Fibroblast of skin of scalp (primary cell): ENCODE data around the gene GNB2.
"Not testable (repeated sequence)": the region's sequence is repeated elsewhere in the genome, so short reads cannot be mapped to it uniquely, and the experiment has no call there.

Experiments
- DNase-seq: peaks from one replicate; pipeline ENCODE4 v3.0.0-alpha.2; 2013

Gene GNB2

DNA sequence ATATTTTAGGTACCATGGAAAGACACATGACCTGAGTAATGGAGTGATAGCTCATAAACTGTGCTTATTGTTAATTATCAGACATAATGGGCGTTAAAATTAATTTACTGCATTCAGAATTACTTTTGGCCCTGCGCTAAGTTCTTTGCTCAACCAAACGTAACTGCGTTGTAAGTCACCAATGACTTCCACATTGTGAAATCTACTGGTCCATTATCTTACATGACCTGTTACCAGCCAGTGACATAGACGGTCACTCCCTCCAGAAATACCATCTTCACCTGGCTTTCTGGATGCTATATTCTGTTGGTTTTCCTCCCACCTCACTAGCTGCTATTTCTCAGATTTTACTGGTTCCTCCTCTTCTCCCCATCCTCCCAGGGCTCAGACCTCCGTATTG is 25.5 kb downstream of the GNB2 start:
- DNase-seq, result no peak

- not testable (repeated sequence) for DNase-seq
Observed at GRCh38 chr7:100701089-100701488, 27.5 kb downstream of the GNB2 start.

DNA sequence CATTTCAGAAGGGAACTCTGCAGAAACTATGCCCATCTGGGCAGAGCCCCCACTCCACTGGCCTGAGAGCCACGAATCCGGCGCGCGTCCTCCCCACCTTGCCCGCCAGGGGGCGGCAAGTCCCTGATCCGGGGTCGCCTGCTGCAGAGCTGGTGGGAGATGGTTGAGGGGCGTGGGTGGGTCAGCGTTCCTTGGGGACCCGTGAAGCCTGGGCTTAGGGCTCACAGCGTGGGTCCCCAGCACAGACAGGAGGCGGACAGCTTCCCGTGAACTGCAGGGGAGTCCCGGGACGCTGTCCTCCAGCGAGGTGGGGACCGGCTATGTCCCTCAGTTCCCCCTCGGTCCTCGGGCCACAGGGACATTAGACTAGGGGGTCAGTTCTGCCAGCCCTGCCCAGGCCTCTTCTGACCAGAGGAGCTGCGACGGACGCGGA is 31.8 kb downstream of the GNB2 start:
- peak; percentile 76 for DNase-seq

GRCh38 chr7:100705753-100706671 is 32.5 kb downstream of the GNB2 start, which contains the start of gene POP7:
TSS of gene POP7 (plus strand) at chr7:100706121. CDS start at chr7:100706831, 710 bp downstream.
- peak; percentile 99 for DNase-seq

- no peak for DNase-seq
Observed at GRCh38 chr7:100706672-100707311, 33.3 kb downstream of the GNB2 start.

GRCh38 chr7:100708395-100708794 is 34.9 kb downstream of the GNB2 start:
- no peak for DNase-seq

GRCh38 chr7:100710452-100710851 is 36.9 kb downstream of the GNB2 start:
- DNase-seq, result no peak

DNA sequence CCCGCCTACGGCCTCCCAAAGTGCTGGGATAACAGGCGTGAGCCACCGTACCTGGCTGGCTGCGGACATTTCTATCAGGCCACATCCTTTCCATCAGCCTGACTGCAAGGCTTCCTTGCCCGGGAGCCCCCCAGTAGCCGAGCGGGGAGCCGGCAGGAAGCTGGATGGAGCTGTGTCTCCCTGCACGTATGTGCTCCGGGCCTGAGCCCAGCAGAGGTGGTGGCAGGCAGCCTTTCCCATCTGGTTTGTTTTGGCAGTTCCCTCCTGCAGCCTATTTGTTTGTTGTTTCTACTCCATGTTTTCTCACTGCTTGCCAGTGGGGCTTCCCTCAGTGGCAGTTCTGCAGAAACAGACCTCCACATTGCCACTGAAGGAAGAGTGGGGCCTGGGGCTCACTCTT is 37.8 kb downstream of the GNB2 start:
- no peak for DNase-seq

DNA sequence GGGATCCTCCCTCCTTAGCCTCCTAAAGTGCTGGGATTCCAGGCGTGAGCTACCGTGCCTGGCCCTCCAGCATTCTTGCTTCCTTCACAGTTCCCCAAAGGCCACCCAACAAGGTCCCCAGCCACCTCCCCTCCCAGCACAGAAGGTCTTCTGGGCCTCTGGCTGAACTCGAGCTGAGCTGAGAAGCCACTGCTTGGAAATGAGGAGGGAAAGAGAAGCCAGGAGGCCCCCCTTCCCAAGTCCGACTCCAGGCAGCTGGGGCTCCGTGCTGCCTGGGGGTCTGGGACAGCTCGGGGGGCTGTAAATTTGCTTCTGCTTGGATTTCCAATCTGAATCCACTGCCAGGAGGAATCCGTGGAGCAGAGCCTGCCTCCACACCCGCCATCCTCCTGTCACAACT is 41.2 kb downstream of the GNB2 start:
- DNase-seq, result no peak

DNA sequence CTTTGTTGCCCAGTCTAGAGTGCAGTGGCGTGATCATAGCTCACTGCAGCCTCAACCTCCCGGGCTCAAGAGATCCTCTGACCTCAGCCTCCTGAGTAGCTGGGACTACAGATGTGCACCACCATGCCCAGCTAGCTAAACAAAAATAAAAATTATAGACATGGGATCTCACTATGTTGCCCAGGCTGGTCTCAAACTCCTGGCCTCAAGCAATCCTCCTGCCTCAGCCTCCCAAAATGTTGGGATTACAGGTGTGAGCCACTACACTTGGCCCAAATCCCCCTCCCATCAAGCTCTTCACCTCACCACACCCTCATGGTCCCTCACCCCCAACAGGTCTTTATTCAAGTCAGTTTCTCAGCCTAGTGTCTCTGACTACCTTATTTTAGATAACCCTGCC is 43.5 kb downstream of the GNB2 start:
- DNase-seq, result not testable (repeated sequence)

DNA sequence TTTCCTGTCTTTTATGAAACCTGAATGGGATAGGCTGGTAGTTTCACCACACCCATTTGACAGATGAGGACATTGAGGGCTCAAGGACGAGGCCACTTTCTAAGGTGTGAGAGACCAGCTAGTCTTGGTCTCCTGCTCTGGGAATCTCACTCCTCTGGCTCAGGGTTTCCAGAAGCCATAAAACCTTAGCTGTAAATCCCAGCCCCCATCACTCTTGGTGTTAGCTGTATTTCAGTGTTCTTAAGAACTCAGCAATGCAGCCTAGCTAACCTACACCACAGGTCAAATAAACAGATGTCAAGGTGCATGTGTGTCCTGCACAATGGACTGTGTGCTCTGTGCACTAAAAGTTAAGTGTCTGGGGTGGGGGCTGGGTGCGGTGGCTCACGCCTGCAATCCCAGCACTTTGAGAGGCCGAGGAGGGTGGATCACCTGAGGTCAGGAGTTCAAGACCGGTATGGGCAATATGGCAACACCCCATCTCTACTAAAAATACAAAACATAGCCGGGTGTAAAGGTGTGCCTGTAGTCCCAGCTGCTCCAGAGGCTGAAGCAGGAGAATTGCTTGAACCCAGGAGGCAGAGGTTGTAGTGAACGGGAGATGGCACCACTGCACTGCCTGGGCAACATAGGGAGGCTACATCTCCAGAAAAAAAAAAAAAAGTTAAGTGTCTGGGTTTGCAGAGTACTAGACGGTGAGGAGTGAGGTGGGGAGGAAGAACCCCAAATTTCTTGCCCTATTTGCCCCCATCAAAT is 46.2 kb downstream of the GNB2 start:
- DNase-seq, result peak; percentile 63

DNA sequence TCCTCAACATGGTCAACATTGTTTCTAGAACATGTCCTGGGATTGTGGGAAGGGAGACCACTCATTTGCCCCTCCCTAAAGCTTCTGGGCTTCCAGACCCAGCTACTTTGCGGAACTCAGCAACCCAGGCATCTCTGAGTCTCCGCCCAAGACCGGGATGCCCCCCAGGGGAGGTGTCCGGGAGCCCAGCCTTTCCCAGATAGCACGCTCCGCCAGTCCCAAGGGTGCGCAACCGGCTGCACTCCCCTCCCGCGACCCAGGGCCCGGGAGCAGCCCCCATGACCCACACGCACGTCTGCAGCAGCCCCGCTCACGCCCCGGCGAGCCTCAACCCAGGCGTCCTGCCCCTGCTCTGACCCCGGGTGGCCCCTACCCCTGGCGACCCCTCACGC is 46.7 kb downstream of the GNB2 start, which contains the start of gene EPO:
TSS of gene EPO (plus strand) at position 190 of the 392 bp plus-strand sequence. CDS start 513 bp downstream, outside the sequence.
- no peak for DNase-seq

DNA sequence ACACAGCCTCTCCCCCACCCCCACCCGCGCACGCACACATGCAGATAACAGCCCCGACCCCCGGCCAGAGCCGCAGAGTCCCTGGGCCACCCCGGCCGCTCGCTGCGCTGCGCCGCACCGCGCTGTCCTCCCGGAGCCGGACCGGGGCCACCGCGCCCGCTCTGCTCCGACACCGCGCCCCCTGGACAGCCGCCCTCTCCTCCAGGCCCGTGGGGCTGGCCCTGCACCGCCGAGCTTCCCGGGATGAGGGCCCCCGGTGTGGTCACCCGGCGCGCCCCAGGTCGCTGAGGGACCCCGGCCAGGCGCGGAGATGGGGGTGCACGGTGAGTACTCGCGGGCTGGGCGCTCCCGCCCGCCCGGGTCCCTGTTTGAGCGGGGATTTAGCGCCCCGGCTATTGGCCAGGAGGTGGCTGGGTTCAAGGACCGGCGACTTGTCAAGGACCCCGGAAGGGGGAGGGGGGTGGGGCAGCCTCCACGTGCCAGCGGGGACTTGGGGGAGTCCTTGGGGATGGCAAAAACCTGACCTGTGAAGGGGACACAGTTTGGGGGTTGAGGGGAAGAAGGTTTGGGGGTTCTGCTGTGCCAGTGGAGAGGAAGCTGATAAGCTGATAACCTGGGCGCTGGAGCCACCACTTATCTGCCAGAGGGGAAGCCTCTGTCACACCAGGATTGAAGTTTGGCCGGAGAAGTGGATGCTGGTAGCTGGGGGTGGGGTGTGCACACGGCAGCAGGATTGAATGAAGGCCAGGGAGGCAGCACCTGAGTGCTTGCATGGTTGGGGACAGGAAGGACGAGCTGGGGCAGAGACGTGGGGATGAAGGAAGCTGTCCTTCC is 47.3 kb downstream of the GNB2 start:
- DNase-seq, result no peak

DNA sequence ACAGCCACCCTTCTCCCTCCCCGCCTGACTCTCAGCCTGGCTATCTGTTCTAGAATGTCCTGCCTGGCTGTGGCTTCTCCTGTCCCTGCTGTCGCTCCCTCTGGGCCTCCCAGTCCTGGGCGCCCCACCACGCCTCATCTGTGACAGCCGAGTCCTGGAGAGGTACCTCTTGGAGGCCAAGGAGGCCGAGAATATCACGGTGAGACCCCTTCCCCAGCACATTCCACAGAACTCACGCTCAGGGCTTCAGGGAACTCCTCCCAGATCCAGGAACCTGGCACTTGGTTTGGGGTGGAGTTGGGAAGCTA is 47.9 kb downstream of the GNB2 start:
- no peak for DNase-seq

DNA sequence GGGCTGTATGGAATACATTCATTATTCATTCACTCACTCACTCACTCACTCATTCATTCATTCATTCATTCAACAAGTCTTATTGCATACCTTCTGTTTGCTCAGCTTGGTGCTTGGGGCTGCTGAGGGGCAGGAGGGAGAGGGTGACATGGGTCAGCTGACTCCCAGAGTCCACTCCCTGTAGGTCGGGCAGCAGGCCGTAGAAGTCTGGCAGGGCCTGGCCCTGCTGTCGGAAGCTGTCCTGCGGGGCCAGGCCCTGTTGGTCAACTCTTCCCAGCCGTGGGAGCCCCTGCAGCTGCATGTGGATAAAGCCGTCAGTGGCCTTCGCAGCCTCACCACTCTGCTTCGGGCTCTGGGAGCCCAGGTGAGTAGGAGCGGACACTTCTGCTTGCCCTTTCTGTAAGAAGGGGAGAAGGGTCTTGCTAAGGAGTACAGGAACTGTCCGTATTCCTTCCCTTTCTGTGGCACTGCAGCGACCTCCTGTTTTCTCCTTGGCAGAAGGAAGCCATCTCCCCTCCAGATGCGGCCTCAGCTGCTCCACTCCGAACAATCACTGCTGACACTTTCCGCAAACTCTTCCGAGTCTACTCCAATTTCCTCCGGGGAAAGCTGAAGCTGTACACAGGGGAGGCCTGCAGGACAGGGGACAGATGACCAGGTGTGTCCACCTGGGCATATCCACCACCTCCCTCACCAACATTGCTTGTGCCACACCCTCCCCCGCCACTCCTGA is 49.1 kb downstream of the GNB2 start:
- DNase-seq, result no peak

- no peak for DNase-seq
Observed at GRCh38 chr7:100723732-100724275, 50.3 kb downstream of the GNB2 start.

DNA sequence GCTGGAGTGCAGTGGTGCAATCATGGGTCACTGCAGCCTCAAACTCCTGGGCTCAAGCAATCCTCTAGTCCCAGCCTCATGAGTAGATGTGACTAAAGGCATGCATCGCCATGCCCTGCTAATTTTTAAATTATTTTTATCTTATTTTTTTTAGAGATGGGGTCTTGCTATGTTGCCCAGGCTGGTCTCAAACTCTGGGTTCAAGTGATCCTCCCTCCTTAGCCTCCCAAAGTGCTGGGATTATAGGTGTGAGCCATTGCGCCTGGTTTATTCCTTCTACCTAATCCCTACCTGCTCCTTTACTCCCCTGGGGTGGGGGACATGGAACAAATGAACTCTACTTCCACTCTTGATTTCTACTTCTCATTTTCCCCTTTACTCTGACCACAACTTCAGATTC is 50.8 kb downstream of the GNB2 start:
- DNase-seq, result not testable (repeated sequence)

- DNase-seq, result peak; percentile 92
Observed at GRCh38 chr7:100726996-100727761, 53.6 kb downstream of the GNB2 start.

DNA sequence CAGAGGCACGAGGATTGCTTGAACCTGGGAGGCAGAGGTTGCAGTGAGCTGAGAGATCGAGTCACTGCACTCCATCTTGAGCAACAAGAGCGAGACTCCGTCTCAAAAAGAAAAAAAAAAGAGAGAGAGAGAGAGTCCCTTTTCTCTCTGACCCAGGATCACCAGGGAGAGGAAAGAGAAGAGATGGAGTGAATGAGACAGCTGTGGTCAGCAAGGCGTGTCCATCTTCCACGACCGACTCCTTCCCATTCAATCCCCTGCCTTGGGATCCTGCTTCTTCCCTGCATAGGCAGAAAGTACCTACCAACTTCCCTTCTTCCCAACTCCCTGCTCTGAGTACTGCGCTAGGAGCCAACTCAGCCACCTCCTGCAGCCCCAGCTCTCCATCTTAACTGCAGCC is 54.7 kb downstream of the GNB2 start:
- DNase-seq, result no peak
